IMR-90 (cell line): ENCODE data around the gene ANK3. TPM values are rescaled to one million over a fixed set of nuclear protein-coding genes. Genes with fewer than 3 reads are reported as not detected.

Experiments
- ATAC-seq: fragments of 200-7000 bp; cut with Tn5 transposase; 2 replicates; pipeline ENCODE4 v1.9.1; 2020; ENCODE audit warnings: low read depth, mild to moderate bottlenecking, moderate library complexity
- Bru-seq: library from RNA; stranded (reverse); fragments of 400-500 nt; gene quantifications from one replicate; lab custom pipeline; 2021; lab: Mats Ljungman, UMichigan
- BruChase-seq, 2 experiments: library from RNA; stranded (reverse); fragments of 400-500 nt; gene quantifications; one replicate each; lab custom pipeline; 2021; lab: Mats Ljungman, UMichigan
- BruUV-seq: library from RNA; stranded (reverse); fragments of 400-500 nt; replicated peaks from 2 replicates; lab custom pipeline; 2021; lab: Mats Ljungman, UMichigan
- CTCF ChIA-PET: fragments of 300-600 bp; formaldehyde crosslinking; extraction: SDS; loops from one replicate; lab custom pipeline; 2021; ENCODE audit warnings: antibody characterized with exemption; lab: Yijun Ruan, JAX
- POLR2A ChIA-PET: fragments of 300-600 bp; sonication (Branson Sonifier 250); formaldehyde crosslinking; loops from one replicate; lab custom pipeline; 2022; ENCODE audit warnings: antibody characterized with exemption; ENCODE audit not compliant: unreplicated experiment; lab: Charles Lee
- DNase-seq: peaks from one replicate; pipeline ENCODE4 v3.0.0; 2013
- H2AFZ ChIP-seq: replicated peaks from 2 replicates; pipeline ENCODE3; 2013; ENCODE audit warnings: low read length, mild to moderate bottlenecking; ENCODE audit not compliant: poor library complexity
- H2AK5ac ChIP-seq: 2 replicates; pipeline ENCODE4 v1.6.1; 2013; ENCODE audit warnings: low read depth, low read length, inconsistent platforms
- H2AK9ac ChIP-seq: replicated peaks from 2 replicates; pipeline ENCODE3; 2013; ENCODE audit warnings: mild to moderate bottlenecking, low read depth, low read length, moderate library complexity; ENCODE audit not compliant: poor library complexity
- H2BK120ac ChIP-seq: 2 replicates; pipeline ENCODE4 v1.6.1; 2013; ENCODE audit warnings: low read depth, low read length, inconsistent platforms
- H2BK15ac ChIP-seq: 3 replicates; pipeline ENCODE4 v1.6.1; 2013; ENCODE audit warnings: low read depth, low read length, inconsistent platforms
- H2BK20ac ChIP-seq: 2 replicates; pipeline ENCODE4 v1.6.1; 2013; ENCODE audit warnings: low read depth, mild to moderate bottlenecking, inconsistent platforms, low read length, moderate library complexity
- H2BK5ac ChIP-seq: 2 replicates; pipeline ENCODE4 v1.6.1; 2013; ENCODE audit warnings: mild to moderate bottlenecking, low read depth, low read length, inconsistent platforms; ENCODE audit not compliant: poor library complexity, severe bottlenecking
- H3K14ac ChIP-seq: replicated peaks from 2 replicates; pipeline ENCODE4 v1.6.1; 2013; ENCODE audit warnings: low read depth, low read length, inconsistent platforms
- H3K18ac ChIP-seq: 2 replicates; pipeline ENCODE4 v1.6.1; 2013; ENCODE audit warnings: low read depth, low read length, control low read depth
- H3K23ac ChIP-seq: 2 replicates; pipeline ENCODE4 v1.6.1; 2013; ENCODE audit warnings: low read depth, low read length, inconsistent platforms
- H3K27ac ChIP-seq: 2 replicates; pipeline ENCODE4 v1.5.1; 2013; ENCODE audit warnings: mild to moderate bottlenecking, control low read depth, low read length; ENCODE audit not compliant: insufficient read depth
- H3K27me3 ChIP-seq: 2 replicates; pipeline ENCODE4 v1.6.1; 2013; ENCODE audit warnings: low read length; ENCODE audit not compliant: control insufficient read depth, insufficient read depth
- H3K36me3 ChIP-seq: 2 replicates; pipeline ENCODE4 v1.6.1; 2013; ENCODE audit warnings: low read length, mixed read lengths; ENCODE audit not compliant: control insufficient read depth, insufficient read depth
- H3K4ac ChIP-seq: 2 replicates; pipeline ENCODE4 v1.6.1; 2013; ENCODE audit warnings: low read depth, low read length, inconsistent platforms
- H3K4me1 ChIP-seq: 2 replicates; pipeline ENCODE4 v1.6.1; 2013; ENCODE audit warnings: low read length, mixed read lengths; ENCODE audit not compliant: control insufficient read depth, insufficient read depth
- H3K4me2 ChIP-seq: 2 replicates; pipeline ENCODE4 v1.6.1; 2013; ENCODE audit warnings: low read depth, mild to moderate bottlenecking, control low read depth, low read length, moderate library complexity
- H3K4me3 ChIP-seq: 2 replicates; pipeline ENCODE4 v1.5.1; 2013; ENCODE audit warnings: low read depth, mild to moderate bottlenecking, control low read depth, low read length, moderate library complexity; ENCODE audit not compliant: insufficient read depth
- H3K56ac ChIP-seq: 2 replicates; pipeline ENCODE4 v1.6.1; 2013; ENCODE audit warnings: low read length, inconsistent platforms; ENCODE audit not compliant: insufficient read depth; ENCODE audit errors: extremely low read depth
- H3K79me1 ChIP-seq, 2 experiments: 2 replicates each; pipeline ENCODE4 v1.6.1; 2013; ENCODE audit warnings: low read length in 2 of 2, inconsistent platforms in 1 of 2, low read depth in 1 of 2
- H3K9ac ChIP-seq: 2 replicates; pipeline ENCODE4 v1.6.1; 2013; ENCODE audit warnings: low read depth, low read length, control low read depth
- H3K9me1 ChIP-seq: 2 replicates; pipeline ENCODE4 v1.6.1; 2013; ENCODE audit warnings: low read length, inconsistent platforms; ENCODE audit not compliant: insufficient read depth
- H3K9me3 ChIP-seq: 2 replicates; pipeline ENCODE4 v1.6.1; 2013; ENCODE audit warnings: low read length; ENCODE audit not compliant: control insufficient read depth, insufficient read depth
- H4K20me1 ChIP-seq: 2 replicates; pipeline ENCODE4 v1.6.1; 2013; ENCODE audit warnings: low read length, inconsistent platforms; ENCODE audit not compliant: insufficient read depth
- H4K5ac ChIP-seq: 2 replicates; pipeline ENCODE4 v1.6.1; 2013; ENCODE audit warnings: mild to moderate bottlenecking, low read depth, low read length, control low read depth
- H4K8ac ChIP-seq, 2 experiments: 2 replicates each; pipeline ENCODE4 v1.6.1; 2013; ENCODE audit warnings: low read depth in 2 of 2, low read length in 2 of 2, control low read depth in 1 of 2, inconsistent platforms in 1 of 2
- H4K91ac ChIP-seq: 2 replicates; pipeline ENCODE4 v1.6.1; 2013; ENCODE audit warnings: low read depth, low read length, inconsistent platforms; ENCODE audit not compliant: insufficient read depth
- CEBPB ChIP-seq: IDR thresholded peaks from 2 replicates; pipeline ENCODE4 v1.6.1; 2012; ENCODE audit warnings: low read depth, low read length, improper control_type of control experiment
- CHD1 ChIP-seq: IDR thresholded peaks from 2 replicates; pipeline ENCODE4 v1.6.1; 2012; ENCODE audit warnings: low read depth, low read length, improper control_type of control experiment
- MXI1 ChIP-seq: IDR thresholded peaks from 2 replicates; pipeline ENCODE4 v1.6.1; 2012; ENCODE audit warnings: low read depth, mild to moderate bottlenecking, low read length, moderate library complexity, borderline replicate concordance
- POLR2A ChIP-seq: IDR thresholded peaks from 2 replicates; pipeline ENCODE4 v1.6.1; 2012; ENCODE audit warnings: mild to moderate bottlenecking, low read depth, low read length
- RFX5 ChIP-seq: IDR thresholded peaks from 2 replicates; pipeline ENCODE4 v1.8.0; 2012; ENCODE audit warnings: low read depth, mild to moderate bottlenecking, low read length, moderate library complexity
- SMC3 ChIP-seq: fragments of 150-350 bp; IDR thresholded peaks from 2 replicates; pipeline ENCODE4 v1.6.1; 2016; ENCODE audit warnings: low read depth, mild to moderate bottlenecking, antibody characterized with exemption, low read length, moderate library complexity
- USF2 ChIP-seq: fragments of 150-350 bp; IDR thresholded peaks from 2 replicates; pipeline ENCODE4 v1.6.1; 2017; ENCODE audit warnings: mild to moderate bottlenecking, antibody characterized with exemption, low read length, low read depth
- WGBS, 2 experiments: methylation state at CpG; one replicate each; pipeline versions ENCODE4 v1.1.5 to v1.1.7; 2013; ENCODE audit warnings: missing lambda C conversion rate in 2 of 2; ENCODE audit not compliant: insufficient read length in 1 of 2; ENCODE audit errors: extremely low coverage in 2 of 2; 5-methylcytosine and 5-hydroxymethylcytosine counted together
- dilution Hi-C: fragments of 300-500 bp; cut with HindIII; formaldehyde crosslinking; loops from one replicate; pipeline ENCODE4 v1.14.3; 2018; ENCODE audit warnings: low sequenced_read_pairs; ENCODE audit not compliant: unreplicated experiment
- in situ Hi-C: fragments of 300-500 bp; cut with MboI; formaldehyde crosslinking; loops from 3 replicates; pipeline ENCODE4 v1.14.3; 2019; ENCODE audit warnings: low sequenced_read_pairs, inconsistent platforms, mixed read lengths
- intact Hi-C: fragments of 100-400 bp; cut with micrococcal nuclease; formaldehyde crosslinking; loops from 2 replicates; pipeline ENCODE4 v1.10.0; 2022
- long read RNA-seq: library from polyadenylated mRNA; unstranded; transcript quantifications from one replicate; pipeline ENCODE4 v2.0.0, GENCODE V29; 2021; ENCODE audit not compliant: unreplicated experiment
- polyA plus RNA-seq, 3 experiments: library from polyadenylated mRNA; depleted of rRNA; stranded (reverse); fragments of >200 nt; gene quantifications; 2 replicates each; pipeline ENCODE4 v1.2.3, GENCODE V29; 2012; ENCODE audit warnings: low replicate concordance in 1 of 3
- total RNA-seq: library from RNA; depleted of rRNA; stranded (reverse); fragments of >200 nt; gene quantifications from 2 replicates; pipeline ENCODE4 v1.2.3, GENCODE V29; 2012; rRNA removed
- TF ChIP-seq, protein P1 (sequence below): fragments of 150-350 bp; IDR thresholded peaks from 2 replicates; pipeline ENCODE4 v1.6.1; 2016; ENCODE audit warnings: low read depth, mild to moderate bottlenecking, low read length, moderate library complexity, borderline replicate concordance

Gene ANK3
- total RNA-seq (1.7 and 1.8 TPM in 2 replicates), polyA plus RNA-seq (2012; rRNA removed) (0.55 and 0.63 TPM in 2 replicates), Bru-seq, nascent RNA (percentile 27 among the genes with signal in this experiment), BruChase-seq, experiment 1, labeled RNA remaining after a 6-hour chase (percentile 22 among the genes with signal in this experiment), BruChase-seq, experiment 2, labeled RNA remaining after a 2-hour chase (percentile 23 among the genes with signal in this experiment)
- 0.11 and 0.47 TPM in 2 replicates for polyA plus RNA-seq (2012; cell fraction: cytosol; rRNA removed)
- 0.18 and 1.1 TPM in 2 replicates for polyA plus RNA-seq (2012; cell fraction: nucleus; rRNA removed; ENCODE audit: low replicate concordance)
- long read RNA-seq: 0 reads

DNA sequence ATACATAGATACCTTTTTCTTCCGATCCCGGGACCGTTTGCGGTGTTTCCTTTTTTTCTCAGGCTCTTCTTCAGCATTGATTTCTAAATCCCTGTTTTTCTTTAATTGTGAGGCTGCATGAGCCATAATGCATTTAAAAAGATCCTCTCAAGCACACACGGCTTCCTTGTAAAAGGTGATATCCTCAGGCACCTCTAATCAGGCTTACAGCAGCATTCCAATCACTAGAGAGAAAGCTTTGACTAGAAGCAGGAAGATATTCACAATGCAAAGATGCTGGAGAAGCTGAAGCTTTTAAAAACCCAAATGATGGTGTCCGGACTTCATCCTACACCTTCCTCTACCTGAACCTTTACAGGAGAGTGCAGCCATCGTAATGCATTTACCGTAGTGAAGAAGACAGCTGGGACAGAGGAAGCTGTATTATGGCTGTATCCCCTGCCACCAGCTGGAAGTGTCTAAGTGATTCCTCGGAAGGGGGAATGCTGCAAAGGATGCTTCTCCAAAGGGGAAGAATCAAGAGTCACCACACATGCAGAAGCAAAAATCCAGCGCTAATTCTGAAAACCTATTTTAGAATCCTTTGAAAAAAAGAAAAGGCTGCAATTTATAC lies at the start of gene ANK3:
Gene ANK3, minus strand, starts transcription at position 463 of the 613 bp plus-strand sequence. Its CDS starts 337 bp downstream, at position 126.
- Histone ChIP-seq H3K4me2 (no peak within 1 kb of the TSS), H3K4ac (peak within 1 kb of the TSS; percentile 40), H3K18ac (no peak within 1 kb of the TSS), H2BK120ac (peak within 1 kb of the TSS; percentile 43), H4K8ac (0 out of 4 replicates have a peak within 1 kb of the TSS, but pooled peaks of 1 of the 2 experiments have one; percentile 4), H2BK20ac (peak within 1 kb of the TSS; percentile 51), H3K9me1 (peaks cover 6% of the 10 kb centered on the region; the same call in 1 of the 2 replicates), H3K27ac (no peak within 1 kb of the TSS), H3K4me1 (peaks cover 5% of the 10 kb centered on the region), H3K23ac (0 out of 2 replicates have a peak within 1 kb of the TSS, but pooled peaks have one; percentile 28), H2AK9ac (no peak within 1 kb of the TSS), H3K9me3 (no peaks in the 10 kb centered on the region), H3K79me1 (no peaks in the 10 kb centered on the region), H3K14ac (peak within 1 kb of the TSS; percentile 37; the same call in 1 of the 2 replicates), H4K5ac (no peak within 1 kb of the TSS), H2BK15ac (no peak within 1 kb of the TSS; the same call in 2 of the 3 replicates), H3K9ac (no peak within 1 kb of the TSS), H2AFZ (peak within 1 kb of the TSS; percentile 46), H3K27me3 (no peaks in the 10 kb centered on the region), H3K56ac (no peak within 1 kb of the TSS), H3K36me3 (no peaks in the 10 kb centered on the region), H2AK5ac (peak within 1 kb of the TSS; percentile 28; the same call in 1 of the 2 replicates), H4K20me1 (no peaks in the 10 kb centered on the region), H3K4me3 (no peak within 1 kb of the TSS), H2BK5ac (no peak within 1 kb of the TSS), H4K91ac (0 out of 2 replicates have a peak within 1 kb of the TSS, but pooled peaks have one; percentile 1)
- WGBS, 2 experiments: no CpG with 5 or more reads among the region's 10 CpGs
- in situ Hi-C loops (no loop called here), dilution Hi-C loops (no loop called here), intact Hi-C loops (no loop called here)
- DNase-seq (no peak), ATAC-seq (no peak)
- CTCF ChIA-PET: no interaction called here
- no TSS peak for BruUV-seq
- TF ChIP-seq RFX5 (no peak), CHD1 (no peak), USF2 (no peak), CEBPB (no peak), MXI1 (no peak), POLR2A (no peak), SMC3 (no peak)
- TF ChIP-seq, protein P1, sequence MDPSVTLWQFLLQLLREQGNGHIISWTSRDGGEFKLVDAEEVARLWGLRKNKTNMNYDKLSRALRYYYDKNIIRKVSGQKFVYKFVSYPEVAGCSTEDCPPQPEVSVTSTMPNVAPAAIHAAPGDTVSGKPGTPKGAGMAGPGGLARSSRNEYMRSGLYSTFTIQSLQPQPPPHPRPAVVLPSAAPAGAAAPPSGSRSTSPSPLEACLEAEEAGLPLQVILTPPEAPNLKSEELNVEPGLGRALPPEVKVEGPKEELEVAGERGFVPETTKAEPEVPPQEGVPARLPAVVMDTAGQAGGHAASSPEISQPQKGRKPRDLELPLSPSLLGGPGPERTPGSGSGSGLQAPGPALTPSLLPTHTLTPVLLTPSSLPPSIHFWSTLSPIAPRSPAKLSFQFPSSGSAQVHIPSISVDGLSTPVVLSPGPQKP: no peak
- POLR2A ChIA-PET: no interaction called here
